WTC11 (cell line): ENCODE data around the gene C13orf46. TPM values are rescaled to one million over a fixed set of nuclear protein-coding genes. Genes with fewer than 3 reads are reported as not detected.

Source experiments
- ATAC-seq: fragments of 200-7000 bp; cut with Tn5 transposase; 2 replicates; pipeline ENCODE4 v1.10.0; 2021; ENCODE audit warnings: mild to moderate bottlenecking, moderate library complexity
- CTCF ChIA-PET: fragments of 300-600 bp; sonication (Branson Sonifier 250); formaldehyde crosslinking; loops from one replicate; lab custom pipeline; 2021; ENCODE audit warnings: antibody characterized with exemption; lab: Charles Lee
- POLR2A ChIA-PET: fragments of 350-600 bp; sonication (Branson Sonifier 250); formaldehyde crosslinking; loops from one replicate; lab custom pipeline; 2021; ENCODE audit warnings: antibody characterized with exemption; lab: Charles Lee
- DNase-seq: peaks from one replicate; pipeline ENCODE4 v3.0.0; 2021; ENCODE audit warnings: low spot score
- H3K27ac Mint-ChIP-seq: 2 replicates; pipeline ENCODE4 v1.8.0; 2021; ENCODE audit warnings: mixed read lengths
- H3K27me3 Mint-ChIP-seq: 2 replicates; pipeline ENCODE4 v1.8.0; 2021; ENCODE audit warnings: low read depth, mild to moderate bottlenecking, moderate library complexity, mixed read lengths
- H3K36me3 Mint-ChIP-seq: 2 replicates; pipeline ENCODE4 v1.8.0; 2021; ENCODE audit warnings: mixed read lengths
- H3K4me1 Mint-ChIP-seq: 2 replicates; pipeline ENCODE4 v1.8.0; 2022; ENCODE audit warnings: mixed read lengths
- H3K4me3 Mint-ChIP-seq: 2 replicates; pipeline ENCODE4 v1.8.0; 2021; ENCODE audit warnings: mild to moderate bottlenecking, moderate library complexity, mixed read lengths
- H3K9me3 Mint-ChIP-seq: 2 replicates; pipeline ENCODE4 v1.8.0; 2021; ENCODE audit warnings: mixed read lengths
- ATF1 ChIP-seq: sonication (generic); formaldehyde crosslinking; IDR thresholded peaks from 2 replicates; pipeline ENCODE4 v1.8.1; 2023; ENCODE audit warnings: mild to moderate bottlenecking, moderate library complexity, missing genetic modification reagents
- ESRRA ChIP-seq: sonication (generic); formaldehyde crosslinking; IDR thresholded peaks from 2 replicates; pipeline ENCODE4 v1.8.1; 2022; ENCODE audit warnings: mild to moderate bottlenecking, missing genetic modification reagents, borderline replicate concordance
- GABPB1 ChIP-seq: sonication (generic); formaldehyde crosslinking; IDR thresholded peaks from 2 replicates; pipeline ENCODE4 v1.8.1; 2023; ENCODE audit warnings: mild to moderate bottlenecking, missing genetic modification reagents
- GTF2I ChIP-seq: fragments of 250-450 bp; sonication (Bioruptor Pico); conservative IDR thresholded peaks from 2 replicates; pipeline ENCODE4 v1.4.0; 2021; ENCODE audit warnings: mild to moderate bottlenecking
- KAT7 ChIP-seq: sonication (generic); formaldehyde crosslinking; IDR thresholded peaks from 2 replicates; pipeline ENCODE4 v1.8.1; 2023; ENCODE audit warnings: missing genetic modification reagents, mild to moderate bottlenecking, borderline replicate concordance
- NFE2L1 ChIP-seq: sonication (generic); formaldehyde crosslinking; IDR thresholded peaks from 2 replicates; pipeline ENCODE4 v1.8.1; 2023; ENCODE audit warnings: missing genetic modification reagents
- OVOL2 ChIP-seq: fragments of 250-450 bp; sonication (Bioruptor Pico); IDR thresholded peaks from 2 replicates; pipeline ENCODE4 v1.9.0; 2021; ENCODE audit warnings: mild to moderate bottlenecking, borderline replicate concordance
- SP1 ChIP-seq: sonication (generic); formaldehyde crosslinking; conservative IDR thresholded peaks from 2 replicates; pipeline ENCODE4 v1.8.1; 2022; ENCODE audit warnings: missing genetic modification reagents
- TEAD4 ChIP-seq: sonication (generic); formaldehyde crosslinking; IDR thresholded peaks from 2 replicates; pipeline ENCODE4 v1.8.0; 2022; ENCODE audit warnings: mild to moderate bottlenecking, missing genetic modification reagents
- ZNF219 ChIP-seq: sonication (generic); formaldehyde crosslinking; IDR thresholded peaks from 2 replicates; pipeline ENCODE4 v1.8.0; 2023; ENCODE audit warnings: missing genetic modification reagents, mild to moderate bottlenecking, borderline replicate concordance
- ZNF232 ChIP-seq: sonication (generic); formaldehyde crosslinking; IDR thresholded peaks from 2 replicates; pipeline ENCODE4 v1.8.0; 2022; ENCODE audit warnings: mild to moderate bottlenecking, missing genetic modification reagents
- ZNF416 ChIP-seq: fragments of 250-450 bp; sonication (Bioruptor Pico); IDR thresholded peaks from 2 replicates; pipeline ENCODE4 v1.9.0; 2021; ENCODE audit warnings: mild to moderate bottlenecking, inconsistent platforms
- ZNF671 ChIP-seq: fragments of 250-450 bp; sonication (Bioruptor Pico); IDR thresholded peaks from 2 replicates; pipeline ENCODE4 v1.8.0; 2021; ENCODE audit warnings: mild to moderate bottlenecking
- total RNA-seq: library from RNA; stranded (reverse); gene quantifications from 3 replicates; pipeline ENCODE4 v1.2.3, GENCODE V29; 2021
- TF ChIP-seq, protein P1 (sequence below): sonication (generic); formaldehyde crosslinking; IDR thresholded peaks from 2 replicates; pipeline ENCODE4 v1.8.1; 2023; ENCODE audit warnings: mild to moderate bottlenecking, missing genetic modification reagents, moderate library complexity
- TF ChIP-seq, protein P2 (sequence below): sonication (generic); formaldehyde crosslinking; IDR thresholded peaks from 2 replicates; pipeline ENCODE4 v1.8.1; 2023; ENCODE audit warnings: mild to moderate bottlenecking, missing genetic modification reagents
- TF ChIP-seq, protein P3 (sequence below): sonication (generic); formaldehyde crosslinking; IDR thresholded peaks from 2 replicates; pipeline ENCODE4 v1.8.1; 2022; ENCODE audit warnings: missing genetic modification reagents, borderline replicate concordance
- TF ChIP-seq, protein P4 (sequence below): sonication (generic); formaldehyde crosslinking; conservative IDR thresholded peaks from 2 replicates; pipeline ENCODE4 v1.8.1; 2022; ENCODE audit warnings: mild to moderate bottlenecking, missing genetic modification reagents
- TF ChIP-seq, protein P5 (sequence below): sonication (generic); formaldehyde crosslinking; IDR thresholded peaks from 2 replicates; pipeline ENCODE4 v1.8.1; 2023; ENCODE audit warnings: mild to moderate bottlenecking, moderate library complexity, missing genetic modification reagents
- TF ChIP-seq, protein P6 (sequence below): sonication (generic); formaldehyde crosslinking; IDR thresholded peaks from 2 replicates; pipeline ENCODE4 v1.8.0; 2022; ENCODE audit warnings: mild to moderate bottlenecking, missing genetic modification reagents
- TF ChIP-seq, protein P7 (sequence below): sonication (generic); formaldehyde crosslinking; IDR thresholded peaks from 2 replicates; pipeline ENCODE4 v1.8.1; 2023; ENCODE audit warnings: mild to moderate bottlenecking, missing genetic modification reagents, moderate library complexity
- TF ChIP-seq, protein P8 (sequence below): fragments of 250-450 bp; sonication (Bioruptor Pico); IDR thresholded peaks from 2 replicates; pipeline ENCODE4 v1.8.0; 2021; ENCODE audit warnings: mild to moderate bottlenecking
- TF ChIP-seq, protein P9 (sequence below): sonication (generic); formaldehyde crosslinking; IDR thresholded peaks from 2 replicates; pipeline ENCODE4 v1.8.0; 2023; ENCODE audit warnings: mild to moderate bottlenecking, missing genetic modification reagents

The C13orf46 gene
- total RNA-seq, 1 experiment from 2014 or later = 0.50 TPM

DNA sequence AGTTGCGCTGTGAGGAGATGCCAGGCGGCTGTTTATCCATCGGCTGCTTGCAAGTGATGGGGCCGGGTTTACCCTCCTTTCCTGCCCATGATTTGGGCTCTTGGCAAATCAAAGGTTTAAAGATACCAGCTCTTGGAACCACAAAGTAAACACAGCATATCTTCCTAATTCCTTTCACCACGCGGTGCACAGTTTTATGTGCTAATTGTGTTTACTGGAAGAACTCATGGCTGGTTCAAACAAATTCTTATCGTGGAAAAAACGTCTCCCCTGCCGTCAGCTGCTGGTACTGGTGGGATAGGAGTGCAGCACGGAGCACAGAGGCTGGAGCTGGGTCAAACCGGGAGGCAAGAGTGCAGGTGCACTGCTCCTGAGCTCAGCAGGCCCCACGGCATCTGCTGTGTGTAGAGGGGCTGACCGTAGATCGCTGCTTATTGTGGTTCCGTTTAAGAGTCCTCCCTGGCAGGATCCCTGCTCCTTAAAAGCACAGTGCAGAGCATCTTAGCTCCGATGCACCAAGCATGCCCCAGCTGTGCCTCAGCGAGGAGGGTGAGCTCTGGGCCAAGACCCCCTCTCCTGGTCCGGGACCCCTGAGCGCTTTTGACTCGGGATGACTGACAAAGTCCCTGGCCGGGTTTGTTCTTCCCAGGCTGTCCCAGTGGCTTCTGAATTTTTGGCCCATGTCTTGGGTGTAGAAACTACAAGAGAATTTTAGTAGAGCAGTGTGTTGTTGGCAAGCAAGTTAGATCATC is 58.7 kb downstream of the C13orf46 start:
- no peak for DNase-seq
- no peak for ATAC-seq
- H3K9me3 Mint-ChIP-seq = no peaks in the 10 kb centered on the region
- no peaks in the 10 kb centered on the region for H3K36me3 Mint-ChIP-seq
- no peak overlapping the region for H3K4me3 Mint-ChIP-seq
- peaks cover 4% of the 10 kb centered on the region; the same call in 1 of the 2 replicates for H3K27me3 Mint-ChIP-seq
- POLR2A ChIA-PET = no interaction called here
- no peak overlapping the region for H3K27ac Mint-ChIP-seq
- TF ChIP-seq ZNF219 (CRISPR knock-in tag) = no peak
- TF ChIP-seq, protein P1, sequence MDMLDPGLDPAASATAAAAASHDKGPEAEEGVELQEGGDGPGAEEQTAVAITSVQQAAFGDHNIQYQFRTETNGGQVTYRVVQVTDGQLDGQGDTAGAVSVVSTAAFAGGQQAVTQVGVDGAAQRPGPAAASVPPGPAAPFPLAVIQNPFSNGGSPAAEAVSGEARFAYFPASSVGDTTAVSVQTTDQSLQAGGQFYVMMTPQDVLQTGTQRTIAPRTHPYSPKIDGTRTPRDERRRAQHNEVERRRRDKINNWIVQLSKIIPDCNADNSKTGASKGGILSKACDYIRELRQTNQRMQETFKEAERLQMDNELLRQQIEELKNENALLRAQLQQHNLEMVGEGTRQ (CRISPR knock-in tag) = no peak
- no peak for TF ChIP-seq GABPB1 (CRISPR knock-in tag)
- no peak for TF ChIP-seq ZNF232
- TF ChIP-seq ZNF671 (CRISPR knock-in tag) = no peak
- TF ChIP-seq SP1 (CRISPR knock-in tag) = no peak
- TF ChIP-seq, protein P2, sequence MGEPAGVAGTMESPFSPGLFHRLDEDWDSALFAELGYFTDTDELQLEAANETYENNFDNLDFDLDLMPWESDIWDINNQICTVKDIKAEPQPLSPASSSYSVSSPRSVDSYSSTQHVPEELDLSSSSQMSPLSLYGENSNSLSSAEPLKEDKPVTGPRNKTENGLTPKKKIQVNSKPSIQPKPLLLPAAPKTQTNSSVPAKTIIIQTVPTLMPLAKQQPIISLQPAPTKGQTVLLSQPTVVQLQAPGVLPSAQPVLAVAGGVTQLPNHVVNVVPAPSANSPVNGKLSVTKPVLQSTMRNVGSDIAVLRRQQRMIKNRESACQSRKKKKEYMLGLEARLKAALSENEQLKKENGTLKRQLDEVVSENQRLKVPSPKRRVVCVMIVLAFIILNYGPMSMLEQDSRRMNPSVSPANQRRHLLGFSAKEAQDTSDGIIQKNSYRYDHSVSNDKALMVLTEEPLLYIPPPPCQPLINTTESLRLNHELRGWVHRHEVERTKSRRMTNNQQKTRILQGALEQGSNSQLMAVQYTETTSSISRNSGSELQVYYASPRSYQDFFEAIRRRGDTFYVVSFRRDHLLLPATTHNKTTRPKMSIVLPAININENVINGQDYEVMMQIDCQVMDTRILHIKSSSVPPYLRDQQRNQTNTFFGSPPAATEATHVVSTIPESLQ (CRISPR knock-in tag) = no peak
- TF ChIP-seq, protein P3, sequence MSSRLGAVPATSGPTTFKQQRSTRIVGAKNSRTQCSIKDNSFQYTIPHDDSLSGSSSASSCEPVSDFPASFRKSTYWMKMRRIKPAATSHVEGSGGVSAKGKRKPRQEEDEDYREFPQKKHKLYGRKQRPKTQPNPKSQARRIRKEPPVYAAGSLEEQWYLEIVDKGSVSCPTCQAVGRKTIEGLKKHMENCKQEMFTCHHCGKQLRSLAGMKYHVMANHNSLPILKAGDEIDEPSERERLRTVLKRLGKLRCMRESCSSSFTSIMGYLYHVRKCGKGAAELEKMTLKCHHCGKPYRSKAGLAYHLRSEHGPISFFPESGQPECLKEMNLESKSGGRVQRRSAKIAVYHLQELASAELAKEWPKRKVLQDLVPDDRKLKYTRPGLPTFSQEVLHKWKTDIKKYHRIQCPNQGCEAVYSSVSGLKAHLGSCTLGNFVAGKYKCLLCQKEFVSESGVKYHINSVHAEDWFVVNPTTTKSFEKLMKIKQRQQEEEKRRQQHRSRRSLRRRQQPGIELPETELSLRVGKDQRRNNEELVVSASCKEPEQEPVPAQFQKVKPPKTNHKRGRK = no peak
- TF ChIP-seq TEAD4 (CRISPR knock-in tag) = no peak
- no peak for TF ChIP-seq NFE2L1 (CRISPR knock-in tag)
- TF ChIP-seq ATF1 (CRISPR knock-in tag) = no peak
- TF ChIP-seq, protein P4, sequence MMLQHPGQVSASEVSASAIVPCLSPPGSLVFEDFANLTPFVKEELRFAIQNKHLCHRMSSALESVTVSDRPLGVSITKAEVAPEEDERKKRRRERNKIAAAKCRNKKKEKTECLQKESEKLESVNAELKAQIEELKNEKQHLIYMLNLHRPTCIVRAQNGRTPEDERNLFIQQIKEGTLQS (CRISPR knock-in tag) = no peak
- TF ChIP-seq, protein P5, sequence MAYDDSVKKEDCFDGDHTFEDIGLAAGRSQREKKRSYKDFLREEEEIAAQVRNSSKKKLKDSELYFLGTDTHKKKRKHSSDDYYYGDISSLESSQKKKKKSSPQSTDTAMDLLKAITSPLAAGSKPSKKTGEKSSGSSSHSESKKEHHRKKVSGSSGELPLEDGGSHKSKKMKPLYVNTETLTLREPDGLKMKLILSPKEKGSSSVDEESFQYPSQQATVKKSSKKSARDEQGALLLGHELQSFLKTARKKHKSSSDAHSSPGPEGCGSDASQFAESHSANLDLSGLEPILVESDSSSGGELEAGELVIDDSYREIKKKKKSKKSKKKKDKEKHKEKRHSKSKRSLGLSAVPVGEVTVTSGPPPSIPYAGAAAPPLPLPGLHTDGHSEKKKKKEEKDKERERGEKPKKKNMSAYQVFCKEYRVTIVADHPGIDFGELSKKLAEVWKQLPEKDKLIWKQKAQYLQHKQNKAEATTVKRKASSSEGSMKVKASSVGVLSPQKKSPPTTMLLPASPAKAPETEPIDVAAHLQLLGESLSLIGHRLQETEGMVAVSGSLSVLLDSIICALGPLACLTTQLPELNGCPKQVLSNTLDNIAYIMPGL (CRISPR knock-in tag) = no peak
- no peak for TF ChIP-seq ZNF416 (CRISPR knock-in tag)
- TF ChIP-seq ESRRA (CRISPR knock-in tag) = no peak
- TF ChIP-seq, protein P6, sequence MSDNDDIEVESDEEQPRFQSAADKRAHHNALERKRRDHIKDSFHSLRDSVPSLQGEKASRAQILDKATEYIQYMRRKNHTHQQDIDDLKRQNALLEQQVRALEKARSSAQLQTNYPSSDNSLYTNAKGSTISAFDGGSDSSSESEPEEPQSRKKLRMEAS = no peak
- no peak for TF ChIP-seq OVOL2
- H3K4me1 Mint-ChIP-seq = no peaks in the 10 kb centered on the region
- CTCF ChIA-PET = interaction anchor here (1.5 kb wide), 2 partner anchors 11 to 174 kb away, joined by 3 to 4 read pairs; no protein-coding TSS in a partner anchor

DNA sequence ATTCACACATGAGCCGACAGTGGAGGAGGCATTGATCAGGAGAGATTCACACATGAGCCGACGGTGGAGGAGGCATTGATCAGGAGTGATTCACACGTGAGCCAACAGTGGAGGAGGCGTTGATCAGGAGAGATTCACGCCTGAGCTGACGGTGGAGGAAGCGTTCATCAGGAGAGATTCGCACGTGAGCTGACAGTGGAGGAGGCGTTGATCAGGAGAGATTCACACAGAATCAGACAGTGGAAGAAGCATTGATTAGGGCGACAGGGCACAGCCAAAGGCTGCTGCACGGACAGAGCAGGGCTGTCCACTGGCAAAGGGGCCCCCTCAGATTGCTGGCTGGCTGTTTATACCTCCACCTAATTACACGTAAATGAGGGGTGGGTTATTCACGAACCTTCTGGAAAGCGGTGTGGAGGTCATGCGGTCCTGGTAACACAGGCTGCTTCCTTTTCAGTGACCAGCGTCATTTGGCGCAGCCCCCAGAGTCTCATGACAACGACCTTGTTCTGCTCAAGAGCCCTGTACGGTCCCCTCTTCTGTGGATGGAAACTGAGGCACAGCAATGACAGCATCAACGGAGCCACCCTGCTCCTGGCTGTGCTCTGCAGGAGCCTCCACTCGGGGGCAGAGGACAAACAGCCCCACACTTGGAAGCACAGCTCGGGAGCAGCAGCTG is 59.4 kb downstream of the C13orf46 start:
- H3K36me3 Mint-ChIP-seq = no peaks in the 10 kb centered on the region
- peak overlapping the region; percentile 8; the same call in 1 of the 2 replicates for H3K27ac Mint-ChIP-seq
- peaks cover 4% of the 10 kb centered on the region; the same call in 1 of the 2 replicates for H3K27me3 Mint-ChIP-seq
- POLR2A ChIA-PET = no interaction called here
- no peak for ATAC-seq
- H3K4me3 Mint-ChIP-seq = no peak overlapping the region
- DNase-seq = no peak
- no peaks in the 10 kb centered on the region for H3K9me3 Mint-ChIP-seq
- no peaks in the 10 kb centered on the region for H3K4me1 Mint-ChIP-seq
- CTCF ChIA-PET = interaction anchor here (1.5 kb wide), 2 partner anchors 10 to 173 kb away, joined by 3 to 4 read pairs; no protein-coding TSS in a partner anchor
- TF ChIP-seq, protein P7, sequence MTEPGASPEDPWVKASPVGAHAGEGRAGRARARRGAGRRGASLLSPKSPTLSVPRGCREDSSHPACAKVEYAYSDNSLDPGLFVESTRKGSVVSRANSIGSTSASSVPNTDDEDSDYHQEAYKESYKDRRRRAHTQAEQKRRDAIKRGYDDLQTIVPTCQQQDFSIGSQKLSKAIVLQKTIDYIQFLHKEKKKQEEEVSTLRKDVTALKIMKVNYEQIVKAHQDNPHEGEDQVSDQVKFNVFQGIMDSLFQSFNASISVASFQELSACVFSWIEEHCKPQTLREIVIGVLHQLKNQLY (CRISPR knock-in tag) = no peak
- TF ChIP-seq GTF2I (CRISPR knock-in tag) (no peak), OVOL2 (no peak), KAT7 (CRISPR knock-in tag) (no peak)
- TF ChIP-seq, protein P8, sequence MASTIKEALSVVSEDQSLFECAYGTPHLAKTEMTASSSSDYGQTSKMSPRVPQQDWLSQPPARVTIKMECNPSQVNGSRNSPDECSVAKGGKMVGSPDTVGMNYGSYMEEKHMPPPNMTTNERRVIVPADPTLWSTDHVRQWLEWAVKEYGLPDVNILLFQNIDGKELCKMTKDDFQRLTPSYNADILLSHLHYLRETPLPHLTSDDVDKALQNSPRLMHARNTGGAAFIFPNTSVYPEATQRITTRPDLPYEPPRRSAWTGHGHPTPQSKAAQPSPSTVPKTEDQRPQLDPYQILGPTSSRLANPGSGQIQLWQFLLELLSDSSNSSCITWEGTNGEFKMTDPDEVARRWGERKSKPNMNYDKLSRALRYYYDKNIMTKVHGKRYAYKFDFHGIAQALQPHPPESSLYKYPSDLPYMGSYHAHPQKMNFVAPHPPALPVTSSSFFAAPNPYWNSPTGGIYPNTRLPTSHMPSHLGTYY (CRISPR knock-in tag) = no peak
- TF ChIP-seq, protein P9, sequence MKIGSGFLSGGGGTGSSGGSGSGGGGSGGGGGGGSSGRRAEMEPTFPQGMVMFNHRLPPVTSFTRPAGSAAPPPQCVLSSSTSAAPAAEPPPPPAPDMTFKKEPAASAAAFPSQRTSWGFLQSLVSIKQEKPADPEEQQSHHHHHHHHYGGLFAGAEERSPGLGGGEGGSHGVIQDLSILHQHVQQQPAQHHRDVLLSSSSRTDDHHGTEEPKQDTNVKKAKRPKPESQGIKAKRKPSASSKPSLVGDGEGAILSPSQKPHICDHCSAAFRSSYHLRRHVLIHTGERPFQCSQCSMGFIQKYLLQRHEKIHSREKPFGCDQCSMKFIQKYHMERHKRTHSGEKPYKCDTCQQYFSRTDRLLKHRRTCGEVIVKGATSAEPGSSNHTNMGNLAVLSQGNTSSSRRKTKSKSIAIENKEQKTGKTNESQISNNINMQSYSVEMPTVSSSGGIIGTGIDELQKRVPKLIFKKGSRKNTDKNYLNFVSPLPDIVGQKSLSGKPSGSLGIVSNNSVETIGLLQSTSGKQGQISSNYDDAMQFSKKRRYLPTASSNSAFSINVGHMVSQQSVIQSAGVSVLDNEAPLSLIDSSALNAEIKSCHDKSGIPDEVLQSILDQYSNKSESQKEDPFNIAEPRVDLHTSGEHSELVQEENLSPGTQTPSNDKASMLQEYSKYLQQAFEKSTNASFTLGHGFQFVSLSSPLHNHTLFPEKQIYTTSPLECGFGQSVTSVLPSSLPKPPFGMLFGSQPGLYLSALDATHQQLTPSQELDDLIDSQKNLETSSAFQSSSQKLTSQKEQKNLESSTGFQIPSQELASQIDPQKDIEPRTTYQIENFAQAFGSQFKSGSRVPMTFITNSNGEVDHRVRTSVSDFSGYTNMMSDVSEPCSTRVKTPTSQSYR (CRISPR knock-in tag) = no peak
